Activated CD4-positive, alpha-beta T cell treated with anti-CD3 and anti-CD28 coated beads, Interleukin-10, Interleukin-2, amounts not matched to agents 100 ng/mL and 50 ng/mL, durations not matched to agents 16 hours and 8 hours (primary cell): Measurements from ENCODE around the gene SPATA20.

Source experiments
- DNase-seq: peaks from one replicate; pipeline ENCODE4 v3.0.0-alpha.2; 2020

Gene SPATA20

GRCh38 chr17:50581316-50581715 is 34.3 kb downstream of the SPATA20 start:
- DNase-seq, result no peak

GRCh38 chr17:50582741-50583140 is 35.8 kb downstream of the SPATA20 start:
- no peak for DNase-seq

GRCh38 chr17:50583641-50584040 is 36.7 kb downstream of the SPATA20 start:
- no peak for DNase-seq

- DNase-seq, result no peak
These were observed 37.1 kb downstream of the SPATA20 start for GRCh38 chr17:50584116-50584515.

GRCh38 chr17:50584749-50585148 is 37.8 kb downstream of the SPATA20 start:
- DNase-seq, result no peak

- DNase-seq, result no peak
These were observed 38.4 kb downstream of the SPATA20 start for GRCh38 chr17:50585346-50585745.

- no peak for DNase-seq
These were observed 38.9 kb downstream of the SPATA20 start for GRCh38 chr17:50585891-50586290.

- DNase-seq, result no peak
These were observed 39.7 kb downstream of the SPATA20 start for GRCh38 chr17:50586421-50587247.

- no peak for DNase-seq
These were observed 40.6 kb downstream of the SPATA20 start for GRCh38 chr17:50587571-50587970.

GRCh38 chr17:50588391-50589049 is 41.5 kb downstream of the SPATA20 start:
- no peak for DNase-seq

GRCh38 chr17:50589095-50589705 is 42.2 kb downstream of the SPATA20 start:
- no peak for DNase-seq

- no peak for DNase-seq
These were observed 44.2 kb downstream of the SPATA20 start for GRCh38 chr17:50590946-50591737.

- DNase-seq, result no peak
These were observed 46.3 kb downstream of the SPATA20 start for GRCh38 chr17:50593321-50593720.

GRCh38 chr17:50594128-50594823 is 47.3 kb downstream of the SPATA20 start:
- no peak for DNase-seq

GRCh38 chr17:50594892-50595291 is 47.9 kb downstream of the SPATA20 start:
- DNase-seq, result no peak

- DNase-seq, result no peak
These were observed 49.4 kb downstream of the SPATA20 start for GRCh38 chr17:50596191-50597037.

GRCh38 chr17:50598487-50598886 is 51.5 kb downstream of the SPATA20 start:
- DNase-seq, result no peak

- DNase-seq, result no peak
These were observed 52.6 kb downstream of the SPATA20 start for GRCh38 chr17:50599606-50600005.

- DNase-seq, result no peak
These were observed 54.9 kb downstream of the SPATA20 start for GRCh38 chr17:50601823-50602375.

- DNase-seq, result no peak
These were observed 55.9 kb downstream of the SPATA20 start for GRCh38 chr17:50602836-50603235.

- peak; percentile 6 for DNase-seq
These were observed 56.4 kb downstream of the SPATA20 start for GRCh38 chr17:50603340-50603739.
